ENCODE measurements around the gene ERICH4. TPM values are rescaled to one million over a fixed set of nuclear protein-coding genes. Genes with fewer than 3 reads are reported as not detected.

Gene ERICH4
- total RNA-seq, 1 donor from 2014 or later = not detected

Small RNA genes lying within 50 kb of the gene (small RNA-seq; reads per million reads assigned to genes)
- gene RF00017 (ENCODE audit: low replicate concordance) = not detected

Other genes with a start within 250 kb of the ERICH4 start
- gene CYP2S1, start 249.9 kb upstream of the ERICH4 start, total RNA-seq = under 0.01 TPM
- gene AXL, start 223.9 kb upstream of the ERICH4 start, total RNA-seq = 7.1 TPM
- 101 TPM for gene HNRNPUL1, start 178.8 kb upstream of the ERICH4 start, total RNA-seq
- 6.4 TPM for gene CCDC97, start 133.0 kb upstream of the ERICH4 start, total RNA-seq
- gene TGFB1, start 89.2 kb upstream of the ERICH4 start, total RNA-seq = 2.7 TPM
- 2.2 TPM for gene B9D2, start 79.0 kb upstream of the ERICH4 start, total RNA-seq
- 4.2 TPM for gene TMEM91, start 66.6 kb upstream of the ERICH4 start, total RNA-seq
- 10.8 TPM for gene EXOSC5, start 45.8 kb upstream of the ERICH4 start, total RNA-seq
- gene BCKDHA, start 45.3 kb upstream of the ERICH4 start, total RNA-seq = 27.5 TPM
- gene B3GNT8, start 15.8 kb upstream of the ERICH4 start, total RNA-seq = 0.49 TPM
- gene DMAC2, start 3.2 kb upstream of the ERICH4 start, total RNA-seq = 15.5 TPM
- 0.74 TPM for gene CEACAM21, start 133.0 kb downstream of the ERICH4 start, total RNA-seq
- not detected for gene CEACAM4, start 183.9 kb downstream of the ERICH4 start, total RNA-seq
- not detected for gene CEACAM7, start 245.1 kb downstream of the ERICH4 start, total RNA-seq

Measured in temporal lobe (tissue), 2 donors.